ENCODE measurements around the gene HBS1L. TPM values are rescaled to one million over a fixed set of nuclear protein-coding genes. Genes with fewer than 3 reads are reported as not detected.

Gene HBS1L
- total and polyA plus RNA-seq, 9 of the 15 experiments (the other 6 are each of a cell fraction or from before 2014, with no cell fraction given) = 101 to 199 (median 145) TPM

GRCh38 chr6:135075018-135075417 lies 20.4 kb upstream of the HBS1L start:
- 0% methylated on average over 1 of the region's 1 CpG for WGBS (ENCODE audit: insufficient coverage, low coverage, missing lambda C conversion rate)
- in situ Hi-C loops (cut with MboI) = no loop called here
- ChIA-PET POLR2A (interaction anchor here (2.4 kb wide), 1 partner anchor 20 kb away, joined by 11 read pairs; the partner anchor contains the start of gene HBS1L), CTCF (ENCODE audit: low intra/inter-chr PET ratio) (no interaction called here)
- peak overlapping the region; percentile 70 for H3K27ac ChIP-seq (ENCODE audit: extremely low read depth, low read depth, low read length)
- peak; percentile 31 to 71 (median 38) for DNase-seq (ENCODE audit: extremely low read depth in 1 of 4, low spot score in 3 of 4)
- peaks cover 16% of the 10 kb centered on the region; the same call in 1 of the 2 replicates for H3K9me3 ChIP-seq (replicated peaks; ENCODE audit: control insufficient read depth, insufficient read depth, low read depth, low read length)
- peaks cover 5 to 19% of the 10 kb centered on the region in 2 experiments; a peak in 4 of 5 replicates for H3K4me1 ChIP-seq (replicated peaks in 1 of 2; ENCODE audit: control insufficient read depth in 2 of 2, insufficient read depth in 2 of 2, low read length in 2 of 2)
- no peaks in the 10 kb centered on the region for H3K9me1 ChIP-seq (ENCODE audit: control insufficient read depth, insufficient read depth, low read length)
- no peaks in the 10 kb centered on the region for H4K20me1 ChIP-seq (replicated peaks; ENCODE audit: control insufficient read depth, insufficient read depth, low read length)
- BruUV-seq (replicated peaks) = no TSS peak
- H3K9ac ChIP-seq (ENCODE audit: insufficient read depth in 1 of 2, low read depth in 2 of 2, low read length in 2 of 2) = peak overlapping the region in 1 of 2 experiments; percentile 38; a peak in 1 of 4 replicates
- H2AFZ ChIP-seq (ENCODE audit: low read depth, low read length) = peak overlapping the region; percentile 63
- FAIRE-seq = peak; percentile 66
- H3K27me3 ChIP-seq (ENCODE audit: control insufficient read depth in 2 of 2, insufficient read depth in 2 of 2, low read length in 2 of 2) = no peaks in the 10 kb centered on the region
- H3K79me2 ChIP-seq (ENCODE audit: control insufficient read depth, insufficient read depth, low read length) = no peaks in the 10 kb centered on the region
- ATAC-seq = peak; percentile 71
- H3K36me3 ChIP-seq (ENCODE audit: control insufficient read depth, insufficient read depth, low read length) = no peaks in the 10 kb centered on the region; the same call in 2 of the 3 replicates
- no peak overlapping the region for H3K4me3 ChIP-seq
- 0 out of 2 replicates have a peak overlapping the region, but pooled peaks have one; percentile 2 for H3K4me2 ChIP-seq (ENCODE audit: insufficient read depth, low read length)
- intact Hi-C loops (cut with micrococcal nuclease) = no loop called here
- TF ChIP-seq SMAD1 (IDR thresholded peaks at IDR 0.05; ENCODE audit: low read depth, low read length, partially characterized antibody) (no peak), PBX2 (CRISPR knock-in tag; IDR thresholded peaks at IDR 0.05; ENCODE audit: low read depth) (no peak), PBX2 (tag; conservative IDR thresholded peaks at IDR 0.05; ENCODE audit: low read depth) (peak; percentile 28; the same call in 1 of the 2 replicates), RNF219 (CRISPR knock-in tag; IDR thresholded peaks at IDR 0.05) (no peak), MTA1 (IDR thresholded peaks at IDR 0.05; ENCODE audit: borderline replicate concordance) (peak; percentile 88), MLLT1 (IDR thresholded peaks at IDR 0.05) (peak; percentile 54 to 64; a peak in 2 of 4 replicates), VEZF1 (CRISPR knock-in tag; IDR thresholded peaks at IDR 0.05) (peak; percentile 49; the same call in 1 of the 2 replicates)
